Activated CD4-positive, alpha-beta T cell treated with anti-CD3 and anti-CD28 coated beads, Interleukin-2, amount 50 U/mL, for 16 hours (primary cell): ENCODE data around the gene INS.
"Not testable (repeated sequence)": the region's sequence is repeated elsewhere in the genome, so short reads cannot be mapped to it uniquely, and the experiment has no call there.

ENCODE experiments used
- DNase-seq: peaks from one replicate; pipeline ENCODE4 v3.0.0-alpha.2; 2020

Gene INS

DNA sequence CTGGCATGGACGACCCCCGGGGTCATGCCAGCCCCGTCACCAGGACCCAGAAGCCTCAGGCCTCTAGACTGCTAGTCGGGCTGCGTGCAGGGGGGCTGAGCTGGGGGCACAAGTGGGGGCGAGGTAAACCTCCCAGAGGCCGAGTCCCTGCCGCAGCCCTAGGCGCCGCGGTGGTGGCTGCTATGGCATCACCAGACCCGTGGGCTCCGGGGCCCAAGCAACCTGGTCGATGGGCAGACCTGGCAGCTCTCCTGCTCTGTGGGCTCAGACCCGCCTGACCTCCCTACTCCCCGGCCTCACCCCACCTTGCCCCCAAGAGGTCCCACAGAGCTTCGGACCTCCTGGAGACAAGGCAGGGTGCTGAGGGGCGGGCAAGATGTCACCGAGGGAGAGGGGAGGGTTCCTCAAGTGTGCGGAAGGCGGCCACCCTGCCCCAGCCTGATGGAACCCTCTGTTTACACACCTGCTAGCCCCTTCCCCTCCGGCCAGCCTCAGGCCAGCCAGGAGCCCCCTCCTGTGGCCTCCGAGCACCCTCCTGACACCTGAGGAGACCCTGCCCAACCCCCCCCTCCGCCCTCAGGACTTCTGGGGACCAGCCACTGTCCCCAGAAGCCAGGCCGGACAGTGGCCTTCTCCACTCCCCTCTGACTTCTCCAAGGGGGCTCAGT, 31.2 kb downstream of the INS start:
- DNase-seq, result no peak

DNA sequence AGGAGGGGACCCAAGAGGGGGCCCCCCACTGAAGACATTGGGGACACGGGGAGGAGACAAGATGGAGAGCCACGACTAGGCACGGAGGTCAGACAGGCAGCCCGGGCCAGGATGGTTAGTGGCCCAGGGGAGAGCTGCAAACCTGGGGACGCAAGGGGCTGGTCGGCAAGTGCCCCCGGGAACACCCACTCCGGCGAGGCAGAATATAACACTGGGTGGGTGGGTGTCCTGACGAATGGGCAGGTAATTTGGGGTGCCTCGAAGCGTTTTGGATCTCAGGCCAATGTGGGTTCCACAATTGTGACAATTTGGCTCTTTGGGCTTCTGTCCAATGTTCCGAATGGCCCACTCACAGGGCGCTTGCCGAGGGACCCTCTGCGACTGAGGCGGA, 31.7 kb downstream of the INS start:
- no peak for DNase-seq

DNA sequence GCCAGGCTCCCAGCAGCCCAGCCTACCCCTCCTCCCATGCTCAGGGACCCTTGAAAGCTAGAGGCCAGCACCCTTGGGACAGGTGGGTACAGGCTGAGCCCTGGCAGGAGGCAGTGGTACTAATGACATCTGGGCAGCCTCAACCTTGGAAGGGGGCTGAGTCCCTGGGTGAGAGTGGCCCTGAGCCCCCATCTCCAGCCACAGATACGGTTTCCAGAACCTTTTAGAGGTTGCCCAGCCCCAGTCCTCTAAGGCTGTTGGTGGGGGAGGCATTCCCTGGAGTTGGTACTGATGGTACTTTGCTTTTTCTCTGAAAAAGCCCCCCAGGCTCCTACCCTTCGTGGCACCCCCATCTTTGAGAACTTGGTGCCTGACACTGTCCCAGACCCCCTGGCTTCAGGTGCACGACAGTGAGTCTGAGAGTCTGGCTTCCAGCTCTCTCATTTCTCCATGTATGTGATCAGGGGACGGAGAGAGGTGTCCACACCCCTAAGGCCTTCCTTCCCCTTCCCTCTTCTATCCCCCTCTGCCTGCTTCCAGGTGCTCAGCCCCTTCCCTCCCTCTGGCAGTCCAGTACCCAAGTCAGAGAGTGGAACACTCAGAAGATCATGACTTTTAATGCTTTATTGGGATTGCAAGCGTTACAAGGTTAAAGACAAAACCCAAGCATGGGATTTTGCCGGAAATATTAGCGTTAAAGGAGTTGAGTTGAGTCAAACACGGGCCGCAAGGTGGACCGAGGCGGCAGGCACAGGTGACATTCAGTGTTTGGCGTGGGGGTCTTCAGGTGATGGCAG, 32.3 kb downstream of the INS start:
- no peak for DNase-seq

DNA sequence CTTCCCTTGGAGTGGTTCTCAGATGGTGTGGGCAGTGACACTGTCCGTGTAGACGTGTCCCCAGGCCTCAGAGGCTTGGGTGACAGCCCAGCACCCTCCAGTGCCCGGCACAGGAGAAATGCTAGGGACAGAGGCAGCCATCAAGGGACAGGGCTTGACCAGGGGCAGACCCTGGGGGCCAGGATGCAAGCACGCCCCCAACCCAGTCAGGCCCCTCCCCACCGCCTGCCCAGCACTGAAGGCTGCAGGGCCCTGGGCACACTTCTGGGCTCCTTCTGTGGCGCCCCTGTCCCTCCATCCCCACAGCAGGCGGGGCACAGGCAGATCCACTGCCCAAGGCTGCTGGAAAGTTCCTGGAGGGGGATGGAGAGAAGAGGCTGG, 32.9 kb downstream of the INS start:
- no peak for DNase-seq

DNA sequence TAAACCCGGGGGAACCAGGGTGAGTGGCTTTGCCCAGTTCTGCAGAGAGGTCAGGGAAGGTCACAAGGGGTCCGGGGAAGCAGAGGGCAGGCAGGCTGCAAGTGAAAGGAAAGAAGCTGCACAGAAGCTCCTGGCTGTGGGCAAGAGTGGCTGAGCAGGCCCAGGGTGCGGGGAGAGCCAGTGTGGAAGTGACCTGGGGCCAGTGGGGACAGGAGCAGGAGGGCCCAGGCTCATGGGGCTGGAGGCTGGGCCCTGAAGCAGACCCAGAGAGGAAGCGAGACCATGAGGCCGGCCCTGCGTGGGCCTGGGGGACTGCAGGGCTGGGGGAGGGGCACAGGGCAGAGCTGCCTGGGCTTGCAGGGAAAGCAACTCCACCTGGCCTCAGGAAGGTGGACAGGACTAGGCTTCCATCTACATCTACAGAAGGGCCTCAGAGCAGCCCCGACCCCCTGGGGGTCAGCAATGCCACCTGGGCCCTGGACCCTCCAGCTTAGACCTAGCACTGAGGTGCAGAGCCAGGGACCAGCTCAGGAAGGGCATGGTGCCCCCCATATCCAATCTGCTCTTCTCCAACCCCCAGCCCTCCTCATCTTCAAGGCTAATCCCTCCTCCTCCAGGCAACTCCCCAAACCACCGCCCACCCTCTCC, 33.4 kb downstream of the INS start:
- DNase-seq, result no peak

DNA sequence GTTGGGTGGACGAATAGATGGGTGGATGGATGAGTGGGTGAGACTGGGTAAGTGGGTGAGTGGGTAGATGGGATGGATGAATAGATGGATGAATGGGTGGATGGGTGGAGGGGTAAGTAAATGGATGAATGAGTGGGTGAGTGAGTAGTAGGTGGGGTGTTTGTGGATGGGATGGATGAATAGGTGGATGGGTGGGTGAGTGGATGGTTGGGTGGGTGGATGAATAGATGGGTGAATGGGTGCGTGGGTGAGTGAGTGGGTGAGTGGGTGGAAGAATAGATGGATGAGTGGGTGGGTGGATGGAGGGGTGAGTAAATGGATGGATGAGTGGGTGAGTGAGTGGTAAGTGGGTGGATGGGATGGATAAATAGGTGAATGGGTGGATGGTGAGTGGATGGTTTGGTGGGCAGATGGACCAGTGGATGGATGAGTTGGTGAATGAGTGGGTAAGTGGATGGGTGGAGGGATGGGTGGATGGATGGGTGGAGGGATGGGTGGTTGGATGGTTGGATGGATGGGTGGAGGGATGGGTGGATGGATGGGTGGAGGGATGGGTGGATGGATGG, 34.4 kb downstream of the INS start:
- DNase-seq, result no peak

DNA sequence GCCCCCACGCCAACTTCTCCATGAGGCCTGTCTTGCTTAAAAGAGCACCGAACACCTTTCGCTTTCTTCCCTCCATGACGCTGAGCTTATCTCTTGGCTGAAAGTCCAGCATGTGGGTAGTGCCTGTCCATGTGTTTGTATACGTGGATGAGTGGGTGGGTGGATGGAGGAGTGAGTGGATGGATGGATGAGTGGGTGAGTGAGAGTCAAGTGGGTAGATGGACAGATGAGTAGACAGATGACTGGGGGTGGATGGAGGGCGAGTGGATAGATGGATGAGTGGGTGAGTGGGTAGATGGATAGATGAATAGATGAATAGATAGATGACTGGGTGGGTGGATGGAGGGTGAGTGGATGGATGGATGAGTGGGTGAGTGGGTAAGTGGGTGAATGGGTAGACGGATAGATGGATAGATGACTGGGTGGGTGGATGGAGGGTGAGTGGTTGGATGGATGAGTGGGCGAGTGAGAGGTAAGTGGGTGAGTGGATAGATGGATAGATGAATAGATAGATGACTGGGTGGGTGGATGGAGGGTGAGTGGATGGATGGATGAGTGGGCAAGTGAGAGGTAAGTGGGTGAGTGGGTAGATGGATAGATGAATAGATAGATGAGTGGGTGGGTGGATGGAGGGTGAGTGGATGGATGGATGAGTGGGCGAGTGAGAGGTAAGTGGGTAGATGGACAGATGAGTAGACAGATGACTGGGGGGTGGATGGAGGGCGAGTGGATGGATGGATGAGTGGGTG, 36.1 kb downstream of the INS start:
- not testable (repeated sequence) for DNase-seq

DNA sequence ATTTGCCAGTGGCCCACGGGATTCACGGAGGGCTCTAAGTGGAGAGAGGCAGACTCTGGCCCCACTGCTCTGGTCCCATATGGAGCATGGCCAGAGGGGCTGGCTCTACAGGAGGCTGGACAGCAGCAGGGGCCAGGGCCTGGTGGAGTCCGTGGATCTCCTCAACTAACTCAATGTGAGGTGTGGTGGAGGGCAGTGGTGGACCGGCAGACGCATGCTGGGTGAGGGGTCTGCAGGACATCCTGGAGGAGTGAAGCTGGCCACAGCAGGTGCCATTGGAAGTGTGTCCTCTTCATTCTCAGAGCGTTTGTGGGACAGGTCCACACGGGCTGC, 37.4 kb downstream of the INS start:
- DNase-seq, result no peak

DNA sequence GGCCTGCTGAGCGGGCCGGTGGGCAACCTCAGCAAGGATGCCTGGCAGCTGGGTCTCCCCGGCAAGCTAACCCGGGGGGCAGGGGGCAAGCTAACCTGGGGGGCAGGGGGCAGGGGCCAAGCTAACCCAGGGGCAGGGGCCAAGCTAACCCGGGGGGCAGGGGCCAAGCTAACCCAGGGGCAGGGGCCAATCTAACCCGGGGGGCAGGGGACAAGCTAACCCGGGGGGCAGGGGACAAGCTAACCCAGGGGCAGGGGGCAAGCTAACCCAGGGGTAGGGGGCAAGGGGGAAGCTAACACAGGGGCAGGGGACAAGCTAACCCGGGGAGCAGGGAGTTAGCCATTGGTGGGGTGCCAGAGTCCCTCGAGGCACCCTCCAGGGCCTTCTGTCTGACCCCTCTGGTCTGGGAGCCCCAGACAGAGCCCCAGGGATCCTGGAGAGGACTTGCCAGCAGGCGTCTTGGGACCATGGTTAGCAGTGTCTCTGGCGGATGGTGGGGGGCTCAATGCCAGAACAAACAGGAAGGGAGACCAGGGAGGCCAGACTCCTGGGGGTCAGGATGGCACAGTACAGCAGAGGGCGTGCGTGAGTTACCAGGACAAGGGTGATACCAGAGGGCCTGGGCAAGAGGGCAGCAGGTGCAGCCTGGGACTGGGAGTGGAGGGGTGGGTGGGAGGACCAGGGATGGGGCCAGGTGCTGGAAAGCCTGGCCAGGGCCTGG, 37.9 kb downstream of the INS start:
- no peak for DNase-seq

DNA sequence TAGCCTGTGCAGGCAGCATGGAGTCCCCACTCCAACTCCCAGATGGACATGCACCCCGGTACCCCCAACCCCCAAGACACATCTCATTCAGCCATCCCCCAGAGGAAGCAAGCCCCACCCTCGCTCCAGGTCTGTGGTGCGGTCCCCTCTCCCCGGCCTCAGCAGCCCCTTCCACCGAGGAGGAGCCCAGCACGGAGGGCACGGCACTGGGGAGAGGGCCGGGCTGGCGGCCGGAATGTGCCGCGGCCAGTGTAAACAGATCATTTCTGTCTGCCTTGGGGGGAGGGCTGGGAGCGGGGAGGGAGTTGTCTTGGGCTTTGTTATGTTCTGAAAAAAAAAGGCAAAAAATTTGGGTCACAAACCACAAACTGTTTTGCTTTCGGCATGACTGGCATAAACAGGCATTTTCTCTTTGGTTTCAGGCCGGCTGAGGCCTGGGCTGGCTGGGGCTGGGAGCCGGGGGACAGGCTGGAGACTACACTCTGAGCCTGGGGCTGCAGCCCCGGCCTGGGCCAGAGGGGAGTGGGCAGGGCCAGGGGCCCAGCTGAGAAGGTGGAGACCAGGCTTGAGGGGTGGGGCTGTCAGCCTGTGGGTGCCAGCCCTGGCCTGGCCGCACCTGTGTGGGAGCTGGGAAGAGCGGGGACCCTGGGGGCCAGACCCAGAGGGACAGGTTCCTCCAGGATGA, 38.6 kb downstream of the INS start:
- DNase-seq, result no peak

DNA sequence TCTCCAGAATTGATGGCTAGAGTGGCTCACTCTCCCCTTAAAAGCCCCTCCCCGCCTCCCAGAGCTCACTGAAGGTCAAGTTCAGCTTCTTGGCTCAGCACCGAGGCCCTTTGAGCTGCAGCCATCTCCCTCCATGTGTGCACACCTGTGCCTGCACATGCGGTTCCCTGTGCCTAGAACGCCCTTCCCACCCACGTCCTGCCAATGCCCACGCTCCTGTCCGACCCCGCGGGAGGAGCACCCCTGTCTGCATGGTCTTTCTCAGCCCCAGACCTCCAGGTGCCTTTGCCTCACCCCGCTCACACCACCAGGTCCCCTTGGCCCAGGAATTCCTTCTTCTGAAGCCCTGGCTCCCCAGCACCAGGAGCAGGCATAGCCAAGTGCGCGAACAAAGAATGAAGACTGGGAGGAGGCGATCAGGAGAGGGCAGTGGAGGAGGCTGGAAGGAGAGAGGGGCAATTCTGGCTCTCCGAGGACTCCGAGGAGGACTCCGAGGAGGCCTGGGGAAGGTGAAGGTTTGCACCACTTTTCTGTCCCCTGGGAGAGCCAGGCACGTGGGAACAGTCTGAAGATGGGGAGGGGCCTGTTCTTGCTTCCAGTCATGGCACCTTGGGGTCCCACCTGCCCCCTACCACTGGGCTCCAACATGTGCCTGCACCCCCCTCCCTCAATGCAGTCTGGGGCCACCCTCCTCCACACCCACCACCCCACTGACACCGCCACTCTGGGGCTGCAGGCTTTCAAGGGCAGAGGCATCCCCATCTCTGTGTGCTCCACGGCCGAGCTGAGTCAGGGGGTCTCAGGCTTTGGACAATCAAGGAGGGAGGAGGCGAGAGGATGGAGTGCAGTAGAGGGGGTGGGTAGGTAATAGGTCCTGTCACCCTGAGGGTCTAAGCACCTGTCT, 39.5 kb downstream of the INS start:
- DNase-seq, result no peak

DNA sequence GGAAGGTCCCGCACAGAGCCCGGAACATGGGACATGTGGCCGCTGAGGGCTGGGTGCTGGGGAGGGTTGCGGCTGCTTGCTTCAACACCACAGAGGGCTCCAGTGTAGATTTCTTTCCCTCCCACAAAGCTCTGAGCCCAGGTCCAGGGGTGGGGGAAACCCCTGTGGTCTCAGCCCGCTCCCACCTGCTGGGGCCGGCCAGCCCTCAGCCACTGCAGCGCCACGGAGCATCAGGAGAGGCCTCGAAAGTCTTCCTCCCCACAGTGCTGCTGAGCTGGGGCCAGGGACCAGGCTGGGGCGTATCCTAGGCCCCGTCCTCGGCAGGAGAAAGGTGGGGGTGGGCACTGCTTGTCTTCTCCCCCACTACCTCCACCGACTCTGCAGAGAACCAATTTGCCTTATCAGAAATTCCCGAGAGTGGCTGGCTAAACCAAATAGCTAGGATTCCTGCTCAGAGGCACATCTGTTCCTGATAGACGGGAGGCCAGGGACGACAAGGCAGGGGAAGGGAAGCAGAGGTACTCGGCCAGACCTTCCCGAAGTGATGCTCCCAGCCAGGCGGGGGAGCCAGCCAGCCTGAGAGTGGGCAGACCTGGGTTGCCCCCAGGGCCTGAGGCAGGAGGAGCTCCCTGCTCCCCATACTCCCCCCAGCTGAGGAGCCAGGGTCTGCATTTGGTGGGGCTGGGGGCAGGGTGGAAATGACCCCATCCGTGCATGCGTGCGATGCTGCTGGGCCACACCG, 40.5 kb downstream of the INS start:
- no peak for DNase-seq

DNA sequence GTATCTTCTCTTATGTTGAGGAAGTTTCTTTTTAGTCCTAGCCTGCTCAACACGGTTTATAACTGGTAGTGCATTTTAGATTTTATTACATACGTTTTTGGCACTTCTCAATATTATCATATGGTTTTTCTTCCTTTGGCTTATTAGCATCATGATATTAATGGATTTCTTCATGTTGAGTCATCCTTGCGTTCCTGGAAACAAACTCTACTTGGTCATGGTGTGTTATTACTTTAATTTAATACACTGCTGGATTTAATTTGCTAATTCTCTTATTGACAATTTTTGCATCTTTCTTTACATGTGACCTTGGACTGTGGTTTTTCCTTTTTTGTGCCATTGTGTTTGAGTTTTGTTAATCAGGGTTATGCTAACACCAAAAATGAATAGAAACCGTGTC, 42.3 kb downstream of the INS start:
- DNase-seq, result no peak

DNA sequence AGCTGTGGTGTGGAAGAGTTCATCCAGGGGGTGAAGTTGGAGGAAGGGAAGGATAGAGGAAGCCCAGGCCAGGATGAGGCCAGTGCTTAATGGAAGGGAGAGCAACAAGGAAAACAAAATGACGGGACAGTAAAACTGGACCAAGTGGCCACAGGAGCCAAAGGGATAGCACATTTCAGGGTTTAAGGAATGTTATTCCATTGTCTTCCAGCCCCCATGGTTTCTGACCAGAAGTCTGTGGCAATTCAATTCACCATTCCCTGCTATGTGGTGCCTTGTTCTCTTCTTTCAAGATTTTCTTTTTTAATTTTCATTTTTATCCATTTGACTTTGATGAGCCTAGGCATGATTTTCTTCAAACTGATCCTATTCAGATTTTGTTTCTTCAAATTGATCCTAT, 44.3 kb downstream of the INS start:
- DNase-seq, result no peak

DNA sequence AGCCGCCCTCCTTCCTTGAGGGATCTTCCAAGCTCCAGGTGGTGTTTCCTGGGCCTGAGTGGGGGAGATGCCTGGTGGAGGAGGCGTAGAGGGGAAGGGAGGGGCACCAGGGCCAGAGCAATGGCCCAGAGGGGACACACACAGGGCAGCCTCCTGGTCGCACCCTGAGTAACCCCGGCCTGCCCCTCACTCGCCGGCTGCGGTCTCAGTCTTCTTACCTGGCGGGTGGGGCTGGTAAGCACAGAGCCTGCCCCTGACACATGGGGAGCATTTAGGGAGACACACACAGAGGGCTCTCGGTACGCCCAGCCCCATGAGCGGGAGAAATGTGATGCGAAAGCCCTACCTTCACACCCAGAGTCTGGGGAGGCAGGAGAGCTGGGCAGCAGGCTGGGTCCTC, 45.7 kb downstream of the INS start:
- no peak for DNase-seq

DNA sequence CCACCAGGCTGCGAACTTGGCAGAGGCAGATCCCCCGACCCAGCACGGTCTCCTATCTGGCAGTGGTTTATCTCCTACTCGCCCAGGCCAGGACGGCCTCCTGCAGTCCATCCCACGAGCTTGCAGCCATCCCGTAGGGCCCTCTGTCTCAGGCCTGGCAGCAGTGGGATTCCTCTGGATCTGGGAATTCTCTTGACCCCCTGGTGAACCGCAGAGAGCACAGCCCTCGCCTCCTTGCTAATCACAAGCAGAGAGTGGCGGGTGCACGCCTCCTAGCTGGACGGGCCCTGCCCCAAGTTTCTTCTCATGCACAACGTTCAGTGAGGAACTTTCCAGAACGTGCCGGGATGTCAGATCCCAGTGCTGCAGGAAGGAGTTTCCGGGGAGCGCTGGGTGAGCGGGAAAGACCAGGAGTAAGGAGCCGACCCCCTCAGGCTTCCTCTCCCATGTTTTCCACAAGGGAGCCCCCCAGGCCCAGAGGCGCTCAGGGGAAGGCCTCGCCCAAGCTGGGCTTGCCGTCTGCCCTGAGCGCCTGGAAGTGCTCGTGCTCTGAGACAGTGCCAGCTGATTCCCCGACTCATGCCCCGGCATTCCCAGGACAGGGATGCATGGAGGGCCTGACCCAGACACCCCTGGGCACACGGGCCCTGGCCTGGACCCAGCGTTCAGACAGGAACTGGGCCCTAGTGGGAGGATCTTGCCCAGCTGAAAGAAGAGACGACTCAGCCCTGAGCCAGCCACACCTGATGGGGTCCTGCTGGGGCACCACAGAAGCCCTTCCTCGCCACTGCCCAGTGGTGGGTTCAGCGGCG, 46.4 kb downstream of the INS start:
- no peak for DNase-seq

DNA sequence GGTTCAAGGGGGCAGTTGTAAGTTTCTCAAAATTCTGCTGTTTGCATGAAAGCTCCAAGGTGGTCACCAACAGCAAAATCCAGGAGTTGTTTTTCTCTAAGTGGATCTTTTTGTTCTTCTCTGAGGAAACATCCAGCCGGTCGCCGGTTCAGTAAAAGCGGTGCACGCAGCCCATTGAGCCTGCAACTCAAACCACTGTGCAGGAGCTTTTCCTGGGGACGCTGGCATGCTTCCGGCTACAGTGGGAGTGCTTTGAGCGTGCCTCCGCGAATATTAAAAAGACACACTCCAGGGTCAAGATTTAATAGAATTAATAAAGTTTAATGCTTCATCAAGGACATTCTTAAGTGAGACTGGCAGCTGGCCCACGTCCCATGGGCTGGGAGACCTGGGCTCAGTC, 47.2 kb downstream of the INS start:
- no peak for DNase-seq

DNA sequence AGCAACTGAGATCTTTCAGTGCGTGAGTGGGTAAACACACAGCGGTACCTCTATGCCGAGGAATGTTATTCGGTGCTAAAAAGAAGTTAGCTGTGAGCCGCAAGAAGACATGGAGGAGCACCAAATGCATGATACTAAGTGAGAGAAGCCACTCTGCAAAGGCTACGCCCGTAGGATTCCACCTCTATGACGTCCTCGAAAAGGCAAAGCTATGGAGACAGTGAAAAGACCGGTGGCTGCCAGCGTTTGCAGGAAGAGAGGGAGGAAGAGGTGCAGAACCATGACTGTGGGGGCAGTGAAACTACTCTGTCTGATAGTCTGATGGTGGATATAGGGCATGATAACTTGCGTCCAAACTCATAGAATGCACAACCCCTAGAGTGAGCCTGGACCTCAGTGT, 50.5 kb downstream of the INS start:
- DNase-seq, result no peak
